OCI-M1 (cell line): ENCODE data around the gene SEC16A.
"Not testable (repeated sequence)": the region's sequence is repeated elsewhere in the genome, so short reads cannot be mapped to it uniquely, and the experiment has no call there.

Experiments used
- DNase-seq: peaks from one replicate; lab custom pipeline; 2025; lab: John Stamatoyannopoulos, UW

The SEC16A gene

GRCh38 chr9:136438548-136439480 is 44.0 kb downstream of the SEC16A start:
- DNase-seq = peak; percentile 47

- no peak for DNase-seq
Measured at GRCh38 chr9:136437839-136438547, 44.8 kb downstream of the SEC16A start.

GRCh38 chr9:136437430-136437829 is 45.4 kb downstream of the SEC16A start:
- DNase-seq = no peak

- DNase-seq = no peak
Measured at GRCh38 chr9:136436055-136436634, 46.7 kb downstream of the SEC16A start.

GRCh38 chr9:136434580-136435169 is 48.2 kb downstream of the SEC16A start:
- DNase-seq = no peak

- DNase-seq = no peak
Measured at GRCh38 chr9:136433849-136434579, 48.8 kb downstream of the SEC16A start.

- no peak for DNase-seq
Measured at GRCh38 chr9:136433043-136433715, 49.7 kb downstream of the SEC16A start.

GRCh38 chr9:136432591-136432990 is 50.2 kb downstream of the SEC16A start:
- DNase-seq = no peak

- DNase-seq = no peak
Measured at GRCh38 chr9:136431782-136432350, 51.0 kb downstream of the SEC16A start.

- DNase-seq = no peak
Measured at GRCh38 chr9:136430588-136431234, 52.1 kb downstream of the SEC16A start.

- no peak for DNase-seq
Measured at GRCh38 chr9:136429683-136430491, 53.0 kb downstream of the SEC16A start.

- DNase-seq = no peak
Measured at GRCh38 chr9:136429075-136429628, 53.7 kb downstream of the SEC16A start.

GRCh38 chr9:136426787-136427186 is 56.1 kb downstream of the SEC16A start:
- DNase-seq = no peak

- DNase-seq = not testable (repeated sequence)
Measured at GRCh38 chr9:136425367-136425766, 57.5 kb downstream of the SEC16A start.

GRCh38 chr9:136424750-136425362 is 58.0 kb downstream of the SEC16A start:
- no peak for DNase-seq

GRCh38 chr9:136423432-136424146 is 59.3 kb downstream of the SEC16A start:
- DNase-seq = no peak

GRCh38 chr9:136422876-136423275 is 60.0 kb downstream of the SEC16A start:
- DNase-seq = no peak

- DNase-seq = no peak
Measured at GRCh38 chr9:136421791-136422190, 61.0 kb downstream of the SEC16A start.
